Renal cortex interstitium (tissue), 11 donors: ENCODE results near the gene USP22. TPM values are rescaled to one million over a fixed set of nuclear protein-coding genes. Genes with fewer than 3 reads are reported as not detected.
"Not testable (repeated sequence)": the region's sequence is repeated elsewhere in the genome, so short reads cannot be mapped to it uniquely, and the experiment has no call there.

Source experiments
- DNase-seq, 11 donors: peaks; one replicate each; pipeline ENCODE4 v3.0.0-alpha.2; 2013; ENCODE audit warnings: low read depth in 9 of 11, low spot score in 4 of 11; ENCODE audit errors: extremely low read depth in 1 of 11
- polyA plus RNA-seq, 3 donors: library from polyadenylated mRNA; unstranded; fragments of 120-200 nt; gene quantifications; one replicate each; pipeline ENCODE4 v1.2.1, GENCODE V29; 2013; ENCODE audit not compliant: insufficient read length in 3 of 3

The USP22 gene
- polyA plus RNA-seq, 3 donors: 202 to 238 (median 235) TPM

DNA sequence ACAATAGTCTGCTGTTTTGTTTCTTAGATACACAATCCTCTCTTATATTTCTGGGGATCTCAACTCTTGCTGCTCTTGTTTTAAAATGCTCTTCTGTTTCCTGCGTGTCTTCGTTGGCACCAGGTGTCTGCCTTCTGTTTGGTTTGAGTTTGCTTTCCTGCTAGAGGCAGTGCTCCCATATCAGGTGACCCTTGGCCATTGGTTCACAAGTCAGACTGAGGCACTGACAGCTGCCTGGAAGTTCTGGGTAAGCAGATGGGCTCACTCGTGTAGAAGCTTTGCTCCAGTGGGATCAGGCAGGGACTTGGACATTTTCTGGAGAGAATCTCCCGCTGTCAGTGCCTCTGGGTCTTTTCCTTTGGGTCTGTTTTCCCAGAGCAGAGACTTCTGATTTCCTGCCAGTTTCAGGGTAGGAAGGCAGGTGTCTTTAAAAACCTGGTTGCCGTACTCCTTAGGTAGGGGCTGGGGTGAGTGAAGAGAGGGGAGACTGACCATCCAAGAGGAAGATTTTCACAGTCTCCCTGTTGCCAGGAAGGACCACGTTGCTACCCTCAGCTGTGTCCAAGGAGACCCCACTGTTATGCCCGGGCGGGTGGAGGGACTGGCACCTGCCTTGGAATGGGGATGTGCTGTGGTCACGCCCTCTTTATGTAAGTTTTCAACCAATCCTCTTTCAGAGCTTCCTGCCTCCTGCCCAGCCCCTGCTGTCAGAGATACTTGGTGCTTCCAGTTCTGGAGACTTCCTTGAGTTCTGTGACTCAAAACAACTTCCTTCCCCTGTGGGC, 63.6 kb downstream of the USP22 start:
- DNase-seq: not testable (repeated sequence)

- not testable (repeated sequence) for DNase-seq
Measured at GRCh38 chr17:20977609-20978253, 65.1 kb downstream of the USP22 start.

GRCh38 chr17:20975566-20975965, 67.2 kb downstream of the USP22 start:
- DNase-seq: no peak

DNA sequence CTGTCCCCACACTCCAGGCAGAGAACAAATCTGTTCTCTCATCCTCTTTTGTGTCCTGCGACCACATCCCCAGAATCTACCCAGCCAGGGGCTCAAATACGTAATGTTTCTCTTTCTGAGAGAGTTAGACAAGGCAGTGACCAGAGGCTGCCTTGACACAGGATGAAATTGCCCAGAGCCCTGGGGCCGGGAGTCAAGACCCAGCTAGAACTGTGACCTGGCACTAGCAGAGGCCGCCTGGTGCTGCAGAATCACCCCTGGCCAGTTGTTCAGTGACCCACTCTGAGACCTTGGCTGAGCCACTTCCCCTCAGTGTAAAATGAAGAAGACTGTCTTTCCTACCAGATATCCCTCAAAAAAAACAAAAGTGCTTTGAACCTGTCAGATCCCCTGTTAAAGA, 72.5 kb downstream of the USP22 start:
- no peak for DNase-seq

- DNase-seq: no peak
Measured at GRCh38 chr17:20968913-20969616, 73.7 kb downstream of the USP22 start.

GRCh38 chr17:20967776-20968175, 75.0 kb downstream of the USP22 start:
- no peak for DNase-seq

GRCh38 chr17:20966870-20967269, 75.9 kb downstream of the USP22 start:
- no peak for DNase-seq

- DNase-seq: no peak
Measured at GRCh38 chr17:20965492-20965891, 77.3 kb downstream of the USP22 start.

DNA sequence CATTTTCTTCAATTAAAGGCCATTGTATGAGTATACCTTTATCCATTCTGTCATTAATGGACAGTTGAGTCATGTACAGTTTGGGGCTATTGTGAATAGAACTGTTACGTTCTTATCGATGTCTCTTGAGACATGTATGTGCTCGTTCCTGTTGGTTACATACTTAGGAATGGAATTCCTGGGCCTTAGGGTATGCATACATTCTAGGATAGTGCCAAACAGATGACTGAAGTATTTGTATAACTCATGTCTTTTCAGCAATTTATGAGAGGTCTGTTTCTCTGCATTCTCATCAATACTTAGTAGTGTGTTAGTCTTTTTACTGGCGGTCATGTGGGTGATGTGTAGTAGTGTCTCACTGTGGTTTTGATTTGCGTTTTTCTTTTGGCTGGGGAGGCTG, 81.2 kb downstream of the USP22 start:
- DNase-seq: no peak

DNA sequence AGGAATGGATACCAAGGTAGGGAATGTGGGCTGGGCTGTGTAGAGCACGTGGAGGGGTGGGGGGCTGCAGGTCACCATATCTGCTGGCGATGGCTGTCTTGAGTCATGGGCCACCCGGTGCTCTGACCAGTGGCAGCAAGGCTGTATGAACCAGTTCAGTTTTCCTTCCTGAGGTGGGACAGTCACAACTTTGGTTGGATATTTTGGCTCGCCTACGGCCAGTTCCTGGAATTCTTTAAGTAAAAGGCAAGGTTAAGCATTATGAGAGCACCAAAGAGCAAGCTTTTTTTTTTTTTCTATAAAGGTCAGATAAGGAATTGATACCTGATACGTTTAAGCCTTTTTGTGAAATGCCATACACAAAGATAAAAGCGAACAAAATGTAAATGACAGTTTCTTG, 81.9 kb downstream of the USP22 start:
- no peak for DNase-seq

- DNase-seq: peak in 4 of 11 donors; percentile 11 to 51 (median 26)
Measured at GRCh38 chr17:20955427-20956323, 87.1 kb downstream of the USP22 start.

DNA sequence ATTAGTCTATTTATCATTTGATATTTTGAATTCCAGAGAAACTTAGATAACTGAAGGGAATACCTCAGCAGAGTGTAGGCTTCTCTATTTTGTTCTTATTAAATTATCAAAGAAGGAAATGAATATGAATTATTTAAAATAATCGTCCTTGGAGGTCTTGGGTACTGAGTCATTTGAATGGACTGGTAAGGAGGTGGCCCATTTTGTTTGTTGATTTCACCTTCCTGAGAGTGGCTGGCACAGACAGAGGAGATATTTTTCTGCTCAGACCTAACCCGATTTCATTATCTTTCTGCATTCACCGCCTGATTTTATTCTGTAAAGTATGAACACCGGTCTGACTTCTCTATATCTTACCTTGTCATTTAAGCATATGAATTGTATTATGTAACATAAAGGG, 88.0 kb downstream of the USP22 start:
- no peak for DNase-seq

- no peak for DNase-seq
Measured at GRCh38 chr17:20952183-20952582, 90.6 kb downstream of the USP22 start.

Other genes with a start within 250 kb of the USP22 start
- 10 to 100 TPM; 35.4 to 41.3 (median 38.1) TPM for gene DHRS7B, start 84.0 kb upstream of the USP22 start, polyA plus RNA-seq
- 10 to 100 TPM; 20.4 to 24.7 (median 24.4) TPM for gene TMEM11, start 171.2 kb upstream of the USP22 start, polyA plus RNA-seq
- gene NATD1, start 210.4 kb upstream of the USP22 start, polyA plus RNA-seq: 10 to 100 TPM; 11.9 to 14.9 (median 13.1) TPM
- 10 to 100 TPM; 20.6 to 25.8 (median 22.9) TPM for gene MAP2K3, start 241.7 kb upstream of the USP22 start, polyA plus RNA-seq